Psoas muscle (tissue), 8 donors: Measurements from ENCODE around the gene POLR2E. TPM values are rescaled to one million over a fixed set of nuclear protein-coding genes. Genes with fewer than 3 reads are reported as not detected.
A peak's percentile ranks its signal among the peaks of the same experiment; 100 is the strongest.

Source experiments
- ATAC-seq, 4 donors: fragments of 200-7000 bp; cut with Tn5 transposase; one replicate each; pipeline ENCODE4 v1.9.1; 2020; ENCODE audit warnings: moderate library complexity in 3 of 4, mild to moderate bottlenecking in 2 of 4
- DNase-seq, 2 donors: peaks; one replicate each; pipeline ENCODE4 v3.0.0-alpha.2; 2020
- H3K27ac ChIP-seq: fragments of 200-600 bp; one replicate; pipeline ENCODE4 v1.8.0; 2022
- H3K27me3 ChIP-seq, 3 donors: fragments of 200-600 bp in 1 of 3; one replicate each; pipeline versions ENCODE4 v1.6.1 to v1.8.0; 2013 to 2022; ENCODE audit warnings: low read length in 2 of 3, mild to moderate bottlenecking in 2 of 3, moderate library complexity in 1 of 3; ENCODE audit not compliant: insufficient read depth in 3 of 3
- H3K36me3 ChIP-seq, 2 donors: fragments of 200-600 bp in 1 of 2; one replicate each; pipeline versions ENCODE4 v1.6.1 to v1.8.0; 2013 to 2022; ENCODE audit warnings: low read depth in 1 of 2, mild to moderate bottlenecking in 1 of 2, moderate library complexity in 1 of 2; ENCODE audit not compliant: insufficient read depth in 1 of 2
- H3K4me1 ChIP-seq: fragments of 200-600 bp; one replicate; pipeline ENCODE4 v1.8.0; 2022
- H3K4me3 ChIP-seq: fragments of 200-600 bp; one replicate; pipeline ENCODE4 v1.8.0; 2022; ENCODE audit warnings: mild to moderate bottlenecking
- H3K9me3 ChIP-seq: fragments of 200-600 bp; one replicate; pipeline ENCODE4 v1.8.0; 2022
- CTCF ChIP-seq: fragments of 200-600 bp; IDR thresholded peaks from one replicate; pipeline ENCODE4 v1.8.0; 2022; ENCODE audit warnings: antibody characterized with exemption
- WGBS, 3 donors: extraction: QIAGEN DNeasy Blood & Tissue Kit; methylation state at CpG; one replicate each; pipeline versions ENCODE4 v1.1.6 to v1.1.7; 2013; 5-methylcytosine and 5-hydroxymethylcytosine counted together
- intact Hi-C, 2 donors: fragments of 100-400 bp; cut with DNase I; formaldehyde crosslinking; loops; one replicate each; pipeline versions ENCODE4 v1.11.0 to v1.14.2; 2022
- polyA plus RNA-seq, 3 donors: library from polyadenylated mRNA; stranded (reverse); fragments of 200-250 nt; gene quantifications; one replicate each; pipeline ENCODE4 v1.2.3, GENCODE V29; 2013
- total RNA-seq, 4 donors: library from RNA; stranded (reverse); fragmentation: NEBNext Ultra II Directional in 2 of 4; extraction: Animal tissue kit (Norgen Biotek cat#: 25700) in 2 of 4; gene quantifications; one replicate each; pipeline versions ENCODE4 v1.2.1 to v1.2.4, GENCODE V29; 2021 to 2023
- donor health status: healthy with polysubstance abuse.
- donor health status: DM: no; HTN: no; CAD: no; lungs with moderate emphysema.
- donor health status: Bipolar disorder and iron deficiency.
- donor health status: healthy.
- donor health status: DM: yes; HTN: yes; CAD: no.
- donor health status: DM: no; HTN: no; CAD: no.
- donor health status: DM: no; HTN: no; CAD: no.
- donor health status: DM: yes; HTN: yes; CAD: no.

The POLR2E gene
- total and polyA plus RNA-seq, 7 donors, result 133 to 243 (median 147) TPM

- no peaks in the 10 kb centered on the region for H3K4me1 ChIP-seq
Observed at GRCh38 chr19:1085053-1085658, 10.0 kb downstream of the POLR2E start.

DNA sequence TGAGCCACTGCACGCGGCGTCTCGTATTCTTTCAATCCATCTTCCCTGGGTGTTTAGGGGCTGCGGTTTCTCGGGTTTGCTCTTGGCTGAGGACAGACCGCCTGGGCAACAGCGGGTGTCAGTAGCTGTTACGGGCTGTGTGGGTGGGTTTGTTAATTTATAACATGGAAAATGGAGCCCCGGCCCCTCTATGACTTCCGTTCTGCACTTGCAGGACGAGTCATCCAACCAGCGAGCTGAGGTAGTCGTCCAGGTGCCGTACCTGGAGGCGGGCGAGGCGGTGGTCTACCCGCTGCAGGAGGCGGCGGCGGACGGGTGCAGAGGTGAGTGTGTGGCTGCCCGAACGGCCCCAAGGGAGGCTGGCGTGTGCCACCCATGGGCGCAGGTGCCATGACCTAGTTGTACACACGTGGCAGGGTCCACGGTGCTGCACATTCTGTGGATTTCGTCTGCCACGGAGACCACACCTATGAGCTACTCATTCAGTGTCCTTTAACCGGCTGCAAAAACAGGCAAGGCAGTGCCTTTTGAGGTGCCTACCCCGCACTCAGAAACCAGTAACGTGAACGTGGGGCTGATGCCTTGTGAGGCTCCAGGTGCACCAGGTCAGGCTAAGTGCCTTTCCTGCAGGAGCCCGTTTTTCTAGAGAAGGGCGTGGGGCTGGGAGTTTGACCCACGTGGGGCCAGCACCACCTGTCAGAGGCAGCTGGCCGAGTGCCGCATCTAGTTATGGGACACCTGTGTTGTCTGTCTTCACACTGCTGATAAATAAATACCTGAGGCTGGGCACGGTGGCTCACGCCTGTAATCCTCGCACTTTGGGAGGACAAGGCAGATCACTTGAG is 10.9 kb downstream of the POLR2E start:
- H3K27ac ChIP-seq, result no peak overlapping the region
- peaks cover 3 to 19% of the 10 kb centered on the region in 2 donors for H3K36me3 ChIP-seq
- intact Hi-C loops, result no loop called here
- no peak overlapping the region for H3K4me3 ChIP-seq
- no peak for DNase-seq
- 69 to 71% (median 69%) methylated on average over 37 to 43 of the region's 43 CpGs for WGBS, 3 donors
- TF ChIP-seq CTCF, result no peak
- H3K27me3 ChIP-seq, result peaks cover 0 to 5% (median 0%) of the 10 kb centered on the region in 3 donors
- no peaks in the 10 kb centered on the region for H3K4me1 ChIP-seq
- no peaks in the 10 kb centered on the region for H3K9me3 ChIP-seq
- ATAC-seq, result no peak

More at GRCh38 chr19:1085053-1085658, 10.0 kb downstream of the POLR2E start:
- H3K27me3 ChIP-seq, result peaks cover 0 to 5% (median 0%) of the 10 kb centered on the region in 3 donors
- TF ChIP-seq CTCF, result no peak
- H3K36me3 ChIP-seq, result peaks cover 3 to 28% of the 10 kb centered on the region in 2 donors
- no peak for DNase-seq
- H3K9me3 ChIP-seq, result no peaks in the 10 kb centered on the region
- intact Hi-C loops, result no loop called here
- WGBS, 3 donors, result 56 to 75% (median 61%) methylated on average over 8 of the region's 8 CpGs
- no peak overlapping the region for H3K27ac ChIP-seq
- no peak for ATAC-seq
- H3K4me3 ChIP-seq, result no peak overlapping the region

DNA sequence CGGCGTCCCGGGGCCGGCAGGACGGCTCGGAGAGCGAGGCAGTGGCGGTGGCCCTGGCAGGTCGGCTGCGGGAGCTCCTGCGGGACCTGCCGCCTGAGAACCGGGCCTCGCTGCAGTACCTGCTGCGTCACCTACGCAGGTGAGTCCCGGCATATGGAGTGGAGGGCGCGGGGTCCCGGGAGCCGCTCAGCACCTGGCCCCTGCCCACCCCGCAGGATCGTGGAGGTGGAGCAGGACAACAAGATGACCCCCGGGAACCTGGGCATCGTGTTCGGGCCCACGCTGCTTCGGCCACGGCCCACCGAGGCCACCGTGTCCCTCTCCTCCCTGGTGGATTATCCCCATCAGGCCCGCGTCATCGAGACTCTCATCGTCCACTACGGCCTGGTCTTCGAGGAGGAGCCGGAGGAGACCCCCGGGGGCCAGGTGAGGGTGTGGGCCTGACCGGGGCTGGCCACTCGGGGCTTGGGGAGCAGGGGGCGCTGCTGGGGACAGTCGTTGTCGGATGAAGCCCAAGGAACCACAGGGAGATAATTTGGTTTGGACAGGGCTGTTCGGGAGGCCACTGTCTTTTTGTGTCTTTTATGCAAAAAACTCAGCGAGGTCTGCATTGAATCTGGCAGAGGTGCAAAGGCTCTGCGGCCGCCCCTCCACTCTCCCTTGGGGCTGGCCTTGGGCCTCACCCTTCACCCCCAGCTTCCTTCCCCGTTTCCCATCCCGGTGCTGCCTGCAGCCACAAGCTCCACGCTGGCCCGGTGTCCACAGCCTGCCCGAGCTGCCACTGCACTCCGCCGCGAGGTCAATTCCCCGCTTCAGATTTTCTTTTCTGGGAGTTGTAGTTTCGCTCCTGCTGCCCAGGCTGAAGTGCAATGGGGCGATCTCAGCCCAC is 12.0 kb downstream of the POLR2E start:
- DNase-seq, result no peak
- H3K36me3 ChIP-seq, result peaks cover under 1 to 8% of the 10 kb centered on the region in 2 donors
- H3K4me1 ChIP-seq, result no peaks in the 10 kb centered on the region
- intact Hi-C loops, result no loop called here
- peaks cover 0 to 5% (median 0%) of the 10 kb centered on the region in 3 donors for H3K27me3 ChIP-seq
- no peak for TF ChIP-seq CTCF
- no peak for ATAC-seq
- no peaks in the 10 kb centered on the region for H3K9me3 ChIP-seq
- WGBS, 3 donors, result 69 to 74% (median 73%) methylated on average over 45 to 59 of the region's 59 CpGs
- H3K4me3 ChIP-seq, result peak overlapping the region; percentile 47
- H3K27ac ChIP-seq, result no peak overlapping the region

DNA sequence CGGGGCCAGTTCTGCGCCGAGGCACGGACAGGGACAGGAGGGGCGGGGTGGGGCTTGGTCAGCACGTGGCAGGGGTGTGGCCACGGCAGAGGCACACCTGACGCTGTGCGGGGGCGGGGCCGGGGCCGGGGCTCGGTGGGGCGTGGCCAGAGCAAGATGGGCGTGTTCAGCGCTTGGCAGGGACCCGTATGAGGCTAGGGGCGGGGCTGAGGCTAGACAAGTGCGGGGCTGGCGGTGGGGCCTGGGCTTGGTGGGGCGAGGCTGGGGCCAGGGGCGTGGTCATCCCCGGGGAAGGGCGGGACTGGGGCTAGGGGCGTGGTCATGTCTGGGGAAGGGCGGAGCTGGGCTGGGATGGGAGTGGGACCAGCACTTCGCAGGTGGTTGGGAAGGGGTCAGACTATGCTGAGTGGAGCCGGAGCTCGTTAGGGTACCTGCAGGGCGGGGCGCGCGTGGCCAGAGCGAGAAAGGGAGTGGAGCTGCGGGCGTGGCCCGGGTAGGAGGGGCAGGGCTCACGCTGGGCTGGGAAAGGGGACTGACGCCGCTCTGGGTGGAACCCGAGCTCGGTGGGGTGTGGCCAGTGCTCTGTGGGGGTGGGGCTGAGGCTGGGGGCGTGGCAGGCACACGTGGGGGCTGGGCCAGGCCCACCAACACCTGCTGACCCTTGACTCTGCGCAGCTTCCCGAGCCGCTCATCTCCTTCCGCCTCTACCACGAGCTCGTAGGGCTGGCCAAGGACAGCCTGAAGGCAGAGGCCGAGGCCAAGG is 12.8 kb downstream of the POLR2E start:
- Histone ChIP-seq H3K9me3 (no peaks in the 10 kb centered on the region), H3K27me3 (peaks cover 0 to 5% (median 0%) of the 10 kb centered on the region in 3 donors), H3K4me1 (no peaks in the 10 kb centered on the region), H3K4me3 (peak overlapping the region; percentile 47), H3K36me3 (no peaks in the 10 kb centered on the region), H3K27ac (no peak overlapping the region)
- DNase-seq, result peak in 1 of 2 donors; percentile 81
- intact Hi-C loops, result no loop called here
- WGBS, 3 donors, result 10 to 19% (median 16%) methylated on average over 30 to 51 of the region's 51 CpGs
- no peak for TF ChIP-seq CTCF
- peak; percentile 73 to 82 (median 78) for ATAC-seq
